ENCODE data around the gene LGMN.

The LGMN gene

DNA sequence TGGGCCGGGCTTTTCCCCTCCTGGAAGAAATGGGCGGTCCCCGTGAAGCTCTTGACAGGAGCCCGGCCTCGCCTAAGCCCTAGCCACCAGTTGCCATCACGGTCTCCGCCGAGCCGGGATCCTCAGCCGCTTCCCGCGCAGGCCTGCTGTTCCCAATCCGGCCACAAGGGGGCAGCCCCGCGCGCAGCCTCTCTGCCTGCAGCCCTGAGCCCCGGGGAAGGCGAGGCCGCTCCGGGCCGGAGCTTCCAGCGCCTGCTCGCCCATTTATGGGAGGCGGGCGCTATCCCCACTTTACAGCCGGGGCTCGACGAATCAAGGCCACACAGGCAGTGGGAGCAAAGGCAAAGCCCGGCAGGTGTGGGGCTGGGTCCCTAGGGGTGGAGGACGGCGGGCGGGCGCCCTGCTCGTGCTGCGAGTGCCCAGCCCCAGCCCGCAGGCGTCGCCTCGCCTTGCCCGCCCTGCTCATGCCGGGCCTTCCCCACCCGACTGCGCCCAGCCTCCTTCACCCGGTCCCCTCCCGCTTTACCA lies 61.5 kb downstream of the LGMN start:
- Histone ChIP-seq H3K4me3 (ENCODE audit: low read depth, low read length) (no peak overlapping the region), H3K36me3 (ENCODE audit: control insufficient read depth in 2 of 2, insufficient read depth in 1 of 2, low read length in 2 of 2) (no peaks in the 10 kb centered on the region), H3K27ac (ENCODE audit: extremely low read depth, low read depth, low read length) (no peak overlapping the region; the same call in 1 of the 2 replicates), H3K4me1 (ENCODE audit: control insufficient read depth, insufficient read depth, low read length) (no peaks in the 10 kb centered on the region), H3K9me3 (ENCODE audit: control insufficient read depth, insufficient read depth, low read depth, low read length) (no peaks in the 10 kb centered on the region)
- CTCF ChIA-PET, result interaction anchor here (0.6 to 3.2 kb wide), 28 partner anchors 10 to 1024 kb away, joined by 3 to 19 read pairs (median 4); no protein-coding TSS in a partner anchor
- POLR2A ChIA-PET, result interaction anchor here (0.8 to 1.6 kb wide), 3 partner anchors 62 to 626 kb away, joined by 4 to 9 read pairs (median 4); partner anchors contain the start of genes CPSF2, LGMN and NDUFB1
- TF ChIP-seq ZBTB20 (tag by site-specific recombination; IDR thresholded peaks at IDR 0.05), result no peak
- peak; percentile 71; the same call in 1 of the 2 replicates for TF ChIP-seq ZNF660 (tag by site-specific recombination; IDR thresholded peaks at IDR 0.05)
- TF ChIP-seq ZIC2 (tag by site-specific recombination; IDR thresholded peaks at IDR 0.05), result no peak
- TF ChIP-seq ZNF223 (tag by site-specific recombination; IDR thresholded peaks at IDR 0.05), result no peak
- no peak for TF ChIP-seq ZNF623 (tag by site-specific recombination; IDR thresholded peaks at IDR 0.05)
- TF ChIP-seq GLIS1 (tag by site-specific recombination; IDR thresholded peaks at IDR 0.05), result peak; percentile 45; the same call in 1 of the 2 replicates
- TF ChIP-seq MZF1 (tag by site-specific recombination; IDR thresholded peaks at IDR 0.05; ENCODE audit: borderline replicate concordance), result no peak
- TF ChIP-seq ZNF155 (tag by site-specific recombination; IDR thresholded peaks at IDR 0.05), result no peak
- TF ChIP-seq, protein P1, sequence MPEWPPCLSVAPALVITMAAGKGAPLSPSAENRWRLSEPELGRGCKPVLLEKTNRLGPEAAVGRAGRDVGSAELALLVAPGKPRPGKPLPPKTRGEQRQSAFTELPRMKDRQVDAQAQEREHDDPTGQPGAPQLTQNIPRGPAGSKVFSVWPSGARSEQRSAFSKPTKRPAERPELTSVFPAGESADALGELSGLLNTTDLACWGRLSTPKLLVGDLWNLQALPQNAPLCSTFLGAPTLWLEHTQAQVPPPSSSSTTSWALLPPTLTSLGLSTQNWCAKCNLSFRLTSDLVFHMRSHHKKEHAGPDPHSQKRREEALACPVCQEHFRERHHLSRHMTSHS (tag by site-specific recombination; IDR thresholded peaks at IDR 0.05), result no peak
- TF ChIP-seq KLF8 (tag by site-specific recombination; IDR thresholded peaks at IDR 0.05), result 0 out of 2 replicates have a peak, but pooled peaks have one; percentile 36
- no peak for TF ChIP-seq BCL11B (tag by site-specific recombination; IDR thresholded peaks at IDR 0.05; ENCODE audit: low read depth)
- TF ChIP-seq ZNF133 (tag by site-specific recombination; IDR thresholded peaks at IDR 0.05), result no peak
- TF ChIP-seq ZNF558 (tag by site-specific recombination; IDR thresholded peaks at IDR 0.05), result no peak
- TF ChIP-seq ZNF626 (tag by site-specific recombination; IDR thresholded peaks at IDR 0.05), result no peak
- TF ChIP-seq, protein P2, sequence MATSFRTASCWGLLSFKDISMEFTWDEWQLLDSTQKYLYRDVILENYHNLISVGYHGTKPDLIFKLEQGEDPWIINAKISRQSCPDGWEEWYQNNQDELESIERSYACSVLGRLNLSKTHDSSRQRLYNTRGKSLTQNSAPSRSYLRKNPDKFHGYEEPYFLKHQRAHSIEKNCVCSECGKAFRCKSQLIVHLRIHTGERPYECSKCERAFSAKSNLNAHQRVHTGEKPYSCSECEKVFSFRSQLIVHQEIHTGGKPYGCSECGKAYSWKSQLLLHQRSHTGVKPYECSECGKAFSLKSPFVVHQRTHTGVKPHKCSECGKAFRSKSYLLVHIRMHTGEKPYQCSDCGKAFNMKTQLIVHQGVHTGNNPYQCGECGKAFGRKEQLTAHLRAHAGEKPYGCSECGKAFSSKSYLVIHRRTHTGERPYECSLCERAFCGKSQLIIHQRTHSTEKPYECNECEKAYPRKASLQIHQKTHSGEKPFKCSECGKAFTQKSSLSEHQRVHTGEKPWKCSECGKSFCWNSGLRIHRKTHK (tag by site-specific recombination; IDR thresholded peaks at IDR 0.05), result no peak
- no peak for TF ChIP-seq ZNF555 (tag by site-specific recombination; conservative IDR thresholded peaks at IDR 0.05)
- no peak for TF ChIP-seq ZNF549 (tag by site-specific recombination; IDR thresholded peaks at IDR 0.05)
- TF ChIP-seq, protein P3, sequence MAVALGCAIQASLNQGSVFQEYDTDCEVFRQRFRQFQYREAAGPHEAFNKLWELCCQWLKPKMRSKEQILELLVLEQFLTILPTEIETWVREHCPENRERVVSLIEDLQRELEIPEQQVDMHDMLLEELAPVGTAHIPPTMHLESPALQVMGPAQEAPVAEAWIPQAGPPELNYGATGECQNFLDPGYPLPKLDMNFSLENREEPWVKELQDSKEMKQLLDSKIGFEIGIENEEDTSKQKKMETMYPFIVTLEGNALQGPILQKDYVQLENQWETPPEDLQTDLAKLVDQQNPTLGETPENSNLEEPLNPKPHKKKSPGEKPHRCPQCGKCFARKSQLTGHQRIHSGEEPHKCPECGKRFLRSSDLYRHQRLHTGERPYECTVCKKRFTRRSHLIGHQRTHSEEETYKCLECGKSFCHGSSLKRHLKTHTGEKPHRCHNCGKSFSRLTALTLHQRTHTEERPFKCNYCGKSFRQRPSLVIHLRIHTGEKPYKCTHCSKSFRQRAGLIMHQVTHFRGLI (tag by site-specific recombination; IDR thresholded peaks at IDR 0.05), result peak; percentile 65; the same call in 1 of the 2 replicates
- peak; percentile 46 for TF ChIP-seq SP2 (tag by site-specific recombination; IDR thresholded peaks at IDR 0.05)
- TF ChIP-seq GFI1B (tag by site-specific recombination; IDR thresholded peaks at IDR 0.05), result no peak
- TF ChIP-seq, protein P4, sequence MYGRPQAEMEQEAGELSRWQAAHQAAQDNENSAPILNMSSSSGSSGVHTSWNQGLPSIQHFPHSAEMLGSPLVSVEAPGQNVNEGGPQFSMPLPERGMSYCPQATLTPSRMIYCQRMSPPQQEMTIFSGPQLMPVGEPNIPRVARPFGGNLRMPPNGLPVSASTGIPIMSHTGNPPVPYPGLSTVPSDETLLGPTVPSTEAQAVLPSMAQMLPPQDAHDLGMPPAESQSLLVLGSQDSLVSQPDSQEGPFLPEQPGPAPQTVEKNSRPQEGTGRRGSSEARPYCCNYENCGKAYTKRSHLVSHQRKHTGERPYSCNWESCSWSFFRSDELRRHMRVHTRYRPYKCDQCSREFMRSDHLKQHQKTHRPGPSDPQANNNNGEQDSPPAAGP (tag by site-specific recombination; IDR thresholded peaks at IDR 0.05), result 0 out of 2 replicates have a peak, but pooled peaks have one; percentile 28
- no peak for TF ChIP-seq ZNF16 (tag by site-specific recombination; IDR thresholded peaks at IDR 0.05; ENCODE audit: low read depth)
- TF ChIP-seq, protein P5, sequence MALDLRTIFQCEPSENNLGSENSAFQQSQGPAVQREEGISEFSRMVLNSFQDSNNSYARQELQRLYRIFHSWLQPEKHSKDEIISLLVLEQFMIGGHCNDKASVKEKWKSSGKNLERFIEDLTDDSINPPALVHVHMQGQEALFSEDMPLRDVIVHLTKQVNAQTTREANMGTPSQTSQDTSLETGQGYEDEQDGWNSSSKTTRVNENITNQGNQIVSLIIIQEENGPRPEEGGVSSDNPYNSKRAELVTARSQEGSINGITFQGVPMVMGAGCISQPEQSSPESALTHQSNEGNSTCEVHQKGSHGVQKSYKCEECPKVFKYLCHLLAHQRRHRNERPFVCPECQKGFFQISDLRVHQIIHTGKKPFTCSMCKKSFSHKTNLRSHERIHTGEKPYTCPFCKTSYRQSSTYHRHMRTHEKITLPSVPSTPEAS (tag by site-specific recombination; IDR thresholded peaks at IDR 0.05), result no peak
- TF ChIP-seq, protein P6, sequence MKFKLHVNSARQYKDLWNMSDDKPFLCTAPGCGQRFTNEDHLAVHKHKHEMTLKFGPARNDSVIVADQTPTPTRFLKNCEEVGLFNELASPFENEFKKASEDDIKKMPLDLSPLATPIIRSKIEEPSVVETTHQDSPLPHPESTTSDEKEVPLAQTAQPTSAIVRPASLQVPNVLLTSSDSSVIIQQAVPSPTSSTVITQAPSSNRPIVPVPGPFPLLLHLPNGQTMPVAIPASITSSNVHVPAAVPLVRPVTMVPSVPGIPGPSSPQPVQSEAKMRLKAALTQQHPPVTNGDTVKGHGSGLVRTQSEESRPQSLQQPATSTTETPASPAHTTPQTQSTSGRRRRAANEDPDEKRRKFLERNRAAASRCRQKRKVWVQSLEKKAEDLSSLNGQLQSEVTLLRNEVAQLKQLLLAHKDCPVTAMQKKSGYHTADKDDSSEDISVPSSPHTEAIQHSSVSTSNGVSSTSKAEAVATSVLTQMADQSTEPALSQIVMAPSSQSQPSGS (tag by site-specific recombination; IDR thresholded peaks at IDR 0.05; ENCODE audit: low read depth), result no peak
- TF ChIP-seq, protein P7, sequence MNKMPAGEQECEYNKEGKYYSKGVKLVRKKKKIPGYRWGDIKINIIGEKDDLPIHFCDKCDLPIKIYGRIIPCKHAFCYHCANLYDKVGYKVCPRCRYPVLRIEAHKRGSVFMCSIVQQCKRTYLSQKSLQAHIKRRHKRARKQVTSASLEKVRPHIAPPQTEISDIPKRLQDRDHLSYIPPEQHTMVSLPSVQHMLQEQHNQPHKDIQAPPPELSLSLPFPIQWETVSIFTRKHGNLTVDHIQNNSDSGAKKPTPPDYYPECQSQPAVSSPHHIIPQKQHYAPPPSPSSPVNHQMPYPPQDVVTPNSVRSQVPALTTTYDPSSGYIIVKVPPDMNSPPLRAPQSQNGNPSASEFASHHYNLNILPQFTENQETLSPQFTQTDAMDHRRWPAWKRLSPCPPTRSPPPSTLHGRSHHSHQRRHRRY (tag by site-specific recombination; IDR thresholded peaks at IDR 0.05), result no peak
- TF ChIP-seq ZNF138 (tag by site-specific recombination; IDR thresholded peaks at IDR 0.05; ENCODE audit: borderline replicate concordance), result no peak
- TF ChIP-seq, protein P8, sequence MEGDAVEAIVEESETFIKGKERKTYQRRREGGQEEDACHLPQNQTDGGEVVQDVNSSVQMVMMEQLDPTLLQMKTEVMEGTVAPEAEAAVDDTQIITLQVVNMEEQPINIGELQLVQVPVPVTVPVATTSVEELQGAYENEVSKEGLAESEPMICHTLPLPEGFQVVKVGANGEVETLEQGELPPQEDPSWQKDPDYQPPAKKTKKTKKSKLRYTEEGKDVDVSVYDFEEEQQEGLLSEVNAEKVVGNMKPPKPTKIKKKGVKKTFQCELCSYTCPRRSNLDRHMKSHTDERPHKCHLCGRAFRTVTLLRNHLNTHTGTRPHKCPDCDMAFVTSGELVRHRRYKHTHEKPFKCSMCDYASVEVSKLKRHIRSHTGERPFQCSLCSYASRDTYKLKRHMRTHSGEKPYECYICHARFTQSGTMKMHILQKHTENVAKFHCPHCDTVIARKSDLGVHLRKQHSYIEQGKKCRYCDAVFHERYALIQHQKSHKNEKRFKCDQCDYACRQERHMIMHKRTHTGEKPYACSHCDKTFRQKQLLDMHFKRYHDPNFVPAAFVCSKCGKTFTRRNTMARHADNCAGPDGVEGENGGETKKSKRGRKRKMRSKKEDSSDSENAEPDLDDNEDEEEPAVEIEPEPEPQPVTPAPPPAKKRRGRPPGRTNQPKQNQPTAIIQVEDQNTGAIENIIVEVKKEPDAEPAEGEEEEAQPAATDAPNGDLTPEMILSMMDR (tag by site-specific recombination; IDR thresholded peaks at IDR 0.05), result peak; percentile 93
- no peak for TF ChIP-seq ZNF548 (tag by site-specific recombination; IDR thresholded peaks at IDR 0.05)

All from HEK293 (cell line).